Superior temporal gyrus (tissue), 1 donor: ENCODE measurements around the gene PSMC3.
A peak's percentile ranks its signal among the peaks of the same experiment; 100 is the strongest.

ENCODE experiments used
- DNase-seq: peaks from one replicate; pipeline ENCODE4 v3.0.0-alpha.2; 2016; ENCODE audit errors: extremely low spot score

Gene PSMC3

GRCh38 chr11:47426062-47426956, at the start of gene PSMC3:
Gene PSMC3 (minus strand): TSS chr11:47426439. CDS start chr11:47426279, 160 bp downstream.
- peak; percentile 98 for DNase-seq

- no peak for DNase-seq
Measured at GRCh38 chr11:47470671-47471070, 44.4 kb upstream of the PSMC3 start.

GRCh38 chr11:47469361-47470179, 43.3 kb upstream of the PSMC3 start:
- peak; percentile 49 for DNase-seq

- no peak for DNase-seq
Measured at GRCh38 chr11:47468598-47469214, 42.5 kb upstream of the PSMC3 start.

- DNase-seq: no peak
Measured at GRCh38 chr11:47467357-47467756, 41.1 kb upstream of the PSMC3 start.

GRCh38 chr11:47466701-47467250, 40.5 kb upstream of the PSMC3 start:
- DNase-seq: peak; percentile 78

GRCh38 chr11:47466201-47466600, 40.0 kb upstream of the PSMC3 start:
- peak; percentile 48 for DNase-seq

GRCh38 chr11:47464483-47464882, 38.2 kb upstream of the PSMC3 start:
- no peak for DNase-seq

GRCh38 chr11:47461876-47462275, 35.6 kb upstream of the PSMC3 start:
- no peak for DNase-seq

- DNase-seq: no peak
Measured at GRCh38 chr11:47460571-47461235, 34.5 kb upstream of the PSMC3 start.

GRCh38 chr11:47454258-47454671, 28.0 kb upstream of the PSMC3 start:
- DNase-seq: peak; percentile 84

- DNase-seq: no peak
Measured at GRCh38 chr11:47453365-47453764, 27.1 kb upstream of the PSMC3 start.

- no peak for DNase-seq
Measured at GRCh38 chr11:47451990-47452389, 25.8 kb upstream of the PSMC3 start.

GRCh38 chr11:47451436-47451835, 25.2 kb upstream of the PSMC3 start:
- DNase-seq: no peak

- DNase-seq: no peak
Measured at GRCh38 chr11:47449541-47449940, 23.3 kb upstream of the PSMC3 start.

GRCh38 chr11:47448566-47449427, 22.6 kb upstream of the PSMC3 start, which contains the start of gene RAPSN:
Gene RAPSN (minus strand): TSS chr11:47449136. CDS start chr11:47448964, 172 bp downstream.
- DNase-seq: no peak

GRCh38 chr11:47447906-47448305, 21.7 kb upstream of the PSMC3 start:
- no peak for DNase-seq

- no peak for DNase-seq
Measured at GRCh38 chr11:47446833-47447232, 20.6 kb upstream of the PSMC3 start.

GRCh38 chr11:47445840-47446239, 19.6 kb upstream of the PSMC3 start:
- no peak for DNase-seq

GRCh38 chr11:47443817-47444216, 17.6 kb upstream of the PSMC3 start:
- DNase-seq: no peak
